NCI-H510A treated with DMSO at 0.1 percent for 48 hours (cell line): ENCODE measurements around the gene DDX10.

Experiments
- DNase-seq: peaks from one replicate; lab custom pipeline; 2025; lab: John Stamatoyannopoulos, UW

Gene DDX10

GRCh38 chr11:108871867-108872266 lies 207.0 kb downstream of the DDX10 start:
- no peak for DNase-seq

GRCh38 chr11:108872781-108873291 lies 208.0 kb downstream of the DDX10 start:
- DNase-seq, result no peak

GRCh38 chr11:108873310-108873709 lies 208.4 kb downstream of the DDX10 start:
- DNase-seq, result no peak

- no peak for DNase-seq
Measured at GRCh38 chr11:108873941-108874340, 209.1 kb downstream of the DDX10 start.

- no peak for DNase-seq
Measured at GRCh38 chr11:108875134-108875533, 210.3 kb downstream of the DDX10 start.

- no peak for DNase-seq
Measured at GRCh38 chr11:108877178-108877577, 212.3 kb downstream of the DDX10 start.

- DNase-seq, result no peak
Measured at GRCh38 chr11:108880510-108880909, 215.6 kb downstream of the DDX10 start.

- DNase-seq, result no peak
Measured at GRCh38 chr11:108881131-108881530, 216.3 kb downstream of the DDX10 start.

- no peak for DNase-seq
Measured at GRCh38 chr11:108882211-108882831, 217.5 kb downstream of the DDX10 start.

GRCh38 chr11:108886005-108886659 lies 221.3 kb downstream of the DDX10 start:
- DNase-seq, result no peak

GRCh38 chr11:108886660-108887009 lies 221.8 kb downstream of the DDX10 start:
- DNase-seq, result no peak

- no peak for DNase-seq
Measured at GRCh38 chr11:108887436-108888238, 222.8 kb downstream of the DDX10 start.

GRCh38 chr11:108890482-108891105 lies 225.7 kb downstream of the DDX10 start:
- no peak for DNase-seq

- no peak for DNase-seq
Measured at GRCh38 chr11:108891143-108891542, 226.3 kb downstream of the DDX10 start.

- peak; percentile 47 for DNase-seq
Measured at GRCh38 chr11:108891909-108892511, 227.1 kb downstream of the DDX10 start.

- DNase-seq, result no peak
Measured at GRCh38 chr11:108895579-108896480, 231.0 kb downstream of the DDX10 start.

GRCh38 chr11:108897071-108897481 lies 232.2 kb downstream of the DDX10 start:
- no peak for DNase-seq

- DNase-seq, result no peak
Measured at GRCh38 chr11:108897916-108898315, 233.0 kb downstream of the DDX10 start.

- no peak for DNase-seq
Measured at GRCh38 chr11:108901359-108901758, 236.5 kb downstream of the DDX10 start.

GRCh38 chr11:108902027-108902469 lies 237.2 kb downstream of the DDX10 start:
- no peak for DNase-seq

GRCh38 chr11:108904480-108904879 lies 239.6 kb downstream of the DDX10 start:
- DNase-seq, result no peak
